Measurements from ENCODE around the gene NUB1.
A peak's percentile ranks its signal among the peaks of the same experiment; 100 is the strongest.

Gene NUB1

GRCh38 chr7:151379534-151380198 is 38.1 kb downstream of the NUB1 start:
- DNase-seq: no peak
- no peaks in the 10 kb centered on the region for H3K27me3 ChIP-seq (ENCODE audit: insufficient read depth, low read length, poor library complexity)
- TF ChIP-seq EZH2 (IDR thresholded peaks at IDR 0.05; ENCODE audit: borderline replicate concordance, low read depth, low read length, severe bottlenecking): no peak
- no peak for TF ChIP-seq CTCF (IDR thresholded peaks at IDR 0.05; ENCODE audit: borderline replicate concordance, extremely low read depth, low read length, poor library complexity, severe bottlenecking)

GRCh38 chr7:151380199-151381097 is 38.8 kb downstream of the NUB1 start:
- no peak overlapping the region for H3K9ac ChIP-seq (ENCODE audit: low read depth, low read length)
- H3K4me1 ChIP-seq (ENCODE audit: insufficient read depth, low read length): no peaks in the 10 kb centered on the region
- peaks cover 42% of the 10 kb centered on the region for H3K36me3 ChIP-seq (ENCODE audit: insufficient read depth, low read length)
- DNase-seq: no peak
- no peaks in the 10 kb centered on the region for H3K9me3 ChIP-seq (ENCODE audit: insufficient read depth, low read length, severe bottlenecking)
- no peaks in the 10 kb centered on the region for H3K79me2 ChIP-seq (ENCODE audit: insufficient read depth, low read length)
- H3K4me3 ChIP-seq (ENCODE audit: low read depth in 1 of 2, low read length in 2 of 2): no peak overlapping the region
- ATAC-seq (ENCODE audit: insufficient read depth, low read depth): 0 out of 3 replicates have a peak, but pooled peaks have one; percentile 8
- H3K4me2 ChIP-seq (ENCODE audit: insufficient read depth, low read length): no peak overlapping the region
- no peaks in the 10 kb centered on the region for H4K20me1 ChIP-seq (ENCODE audit: insufficient read depth, low read length)
- no peak overlapping the region for H2AFZ ChIP-seq (ENCODE audit: low read depth, low read length)
- TF ChIP-seq CTCF (IDR thresholded peaks at IDR 0.05; ENCODE audit: borderline replicate concordance, extremely low read depth, low read length, poor library complexity, severe bottlenecking): no peak
- TF ChIP-seq EZH2 (IDR thresholded peaks at IDR 0.05; ENCODE audit: borderline replicate concordance, low read depth, low read length, severe bottlenecking): no peak
- H3K27me3 ChIP-seq (ENCODE audit: insufficient read depth, low read length, poor library complexity): no peaks in the 10 kb centered on the region
- H3K27ac ChIP-seq (ENCODE audit: low read length): no peak overlapping the region; the same call in 1 of the 2 replicates

More at GRCh38 chr7:151379534-151380198, 38.1 kb downstream of the NUB1 start:
- Histone ChIP-seq H3K4me2 (ENCODE audit: insufficient read depth, low read length) (no peak overlapping the region), H3K4me1 (ENCODE audit: insufficient read depth, low read length) (no peaks in the 10 kb centered on the region), H3K79me2 (ENCODE audit: insufficient read depth, low read length) (no peaks in the 10 kb centered on the region), H3K36me3 (ENCODE audit: insufficient read depth, low read length) (peaks cover 47% of the 10 kb centered on the region), H2AFZ (ENCODE audit: low read depth, low read length) (no peak overlapping the region), H3K9me3 (ENCODE audit: insufficient read depth, low read length, severe bottlenecking) (no peaks in the 10 kb centered on the region), H3K9ac (ENCODE audit: low read depth, low read length) (no peak overlapping the region), H3K27ac (ENCODE audit: low read length) (no peak overlapping the region), H4K20me1 (ENCODE audit: insufficient read depth, low read length) (no peaks in the 10 kb centered on the region), H3K4me3 (ENCODE audit: low read depth in 1 of 2, low read length in 2 of 2) (no peak overlapping the region)
- peak; percentile 11; the same call in 1 of the 3 replicates for ATAC-seq (ENCODE audit: insufficient read depth, low read depth)

GRCh38 chr7:151381098-151381347 is 39.4 kb downstream of the NUB1 start:
- Histone ChIP-seq H3K4me2 (ENCODE audit: insufficient read depth, low read length) (no peak overlapping the region), H3K9me3 (ENCODE audit: insufficient read depth, low read length, severe bottlenecking) (no peaks in the 10 kb centered on the region), H3K4me3 (ENCODE audit: low read depth in 1 of 2, low read length in 2 of 2) (no peak overlapping the region), H3K79me2 (ENCODE audit: insufficient read depth, low read length) (no peaks in the 10 kb centered on the region), H3K27me3 (ENCODE audit: insufficient read depth, low read length, poor library complexity) (no peaks in the 10 kb centered on the region), H3K36me3 (ENCODE audit: insufficient read depth, low read length) (peaks cover 36% of the 10 kb centered on the region), H3K4me1 (ENCODE audit: insufficient read depth, low read length) (no peaks in the 10 kb centered on the region), H3K9ac (ENCODE audit: low read depth, low read length) (no peak overlapping the region), H3K27ac (ENCODE audit: low read length) (no peak overlapping the region; the same call in 1 of the 2 replicates), H2AFZ (ENCODE audit: low read depth, low read length) (no peak overlapping the region), H4K20me1 (ENCODE audit: insufficient read depth, low read length) (no peaks in the 10 kb centered on the region)
- no peak for ATAC-seq (ENCODE audit: insufficient read depth, low read depth)
- no peak for DNase-seq
- TF ChIP-seq CTCF (IDR thresholded peaks at IDR 0.05; ENCODE audit: borderline replicate concordance, extremely low read depth, low read length, poor library complexity, severe bottlenecking): no peak
- TF ChIP-seq EZH2 (IDR thresholded peaks at IDR 0.05; ENCODE audit: borderline replicate concordance, low read depth, low read length, severe bottlenecking): no peak
